ENCODE results near the gene BLACAT1.

DNA sequence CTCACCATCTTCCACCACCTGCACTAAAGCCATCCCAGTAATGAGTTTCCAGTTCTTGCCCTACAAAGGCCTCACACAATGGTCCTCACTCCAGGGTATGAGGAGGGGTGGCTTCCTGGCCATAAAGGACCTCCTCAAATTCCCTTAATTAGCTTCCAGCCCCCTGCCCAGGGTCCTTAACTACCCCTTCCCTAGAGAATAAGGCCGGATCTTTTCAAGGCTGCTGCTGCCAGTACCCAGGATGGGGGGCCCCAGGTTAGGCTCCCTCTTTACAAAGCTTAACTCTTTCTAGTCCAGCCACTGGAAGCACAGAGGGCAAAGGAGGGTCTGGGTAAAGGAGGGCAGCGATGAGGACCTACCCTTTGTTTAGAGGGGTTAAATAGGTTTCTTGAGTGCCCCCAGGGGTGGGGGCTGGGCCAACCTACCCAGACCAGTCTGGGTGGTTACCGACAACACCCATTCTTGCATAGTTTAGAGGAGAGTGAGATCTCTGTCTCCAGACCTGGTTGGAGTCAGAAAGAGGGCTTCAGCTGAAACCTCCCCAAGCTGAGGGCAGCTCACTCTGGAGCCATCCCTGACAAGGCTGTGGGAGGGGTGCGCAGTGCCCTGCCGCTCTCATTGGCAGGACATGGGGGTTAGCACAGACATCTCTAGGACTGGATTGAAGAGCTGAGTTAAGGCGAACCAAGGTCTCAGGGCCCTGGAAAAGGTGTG is 7.1 kb downstream of the BLACAT1 start:
- no peak for TF ChIP-seq POLR2A (IDR thresholded peaks at IDR 0.05)
- TF ChIP-seq, protein P1, sequence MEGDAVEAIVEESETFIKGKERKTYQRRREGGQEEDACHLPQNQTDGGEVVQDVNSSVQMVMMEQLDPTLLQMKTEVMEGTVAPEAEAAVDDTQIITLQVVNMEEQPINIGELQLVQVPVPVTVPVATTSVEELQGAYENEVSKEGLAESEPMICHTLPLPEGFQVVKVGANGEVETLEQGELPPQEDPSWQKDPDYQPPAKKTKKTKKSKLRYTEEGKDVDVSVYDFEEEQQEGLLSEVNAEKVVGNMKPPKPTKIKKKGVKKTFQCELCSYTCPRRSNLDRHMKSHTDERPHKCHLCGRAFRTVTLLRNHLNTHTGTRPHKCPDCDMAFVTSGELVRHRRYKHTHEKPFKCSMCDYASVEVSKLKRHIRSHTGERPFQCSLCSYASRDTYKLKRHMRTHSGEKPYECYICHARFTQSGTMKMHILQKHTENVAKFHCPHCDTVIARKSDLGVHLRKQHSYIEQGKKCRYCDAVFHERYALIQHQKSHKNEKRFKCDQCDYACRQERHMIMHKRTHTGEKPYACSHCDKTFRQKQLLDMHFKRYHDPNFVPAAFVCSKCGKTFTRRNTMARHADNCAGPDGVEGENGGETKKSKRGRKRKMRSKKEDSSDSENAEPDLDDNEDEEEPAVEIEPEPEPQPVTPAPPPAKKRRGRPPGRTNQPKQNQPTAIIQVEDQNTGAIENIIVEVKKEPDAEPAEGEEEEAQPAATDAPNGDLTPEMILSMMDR (IDR thresholded peaks at IDR 0.05): no peak

Data from gastroesophageal sphincter (tissue), 3 donors.